Glutamatergic neuron (in vitro differentiated cells): ENCODE data around the gene ARRDC1. TPM values are rescaled to one million over a fixed set of nuclear protein-coding genes. Genes with fewer than 3 reads are reported as not detected.
"Not testable (repeated sequence)": the region's sequence is repeated elsewhere in the genome, so short reads cannot be mapped to it uniquely, and the experiment has no call there.

Source experiments
- DNase-seq: peaks from one replicate; pipeline ENCODE4 v3.0.0; 2022
- H3K27ac Mint-ChIP-seq: one replicate; pipeline ENCODE4 v1.8.0; 2020; ENCODE audit warnings: mild to moderate bottlenecking, mixed read lengths, inconsistent platforms; ENCODE audit not compliant: unreplicated experiment
- H3K27me3 Mint-ChIP-seq: one replicate; pipeline ENCODE4 v1.8.0; 2020; ENCODE audit warnings: mild to moderate bottlenecking, moderate library complexity, mixed read lengths, inconsistent platforms; ENCODE audit not compliant: unreplicated experiment
- H3K36me3 Mint-ChIP-seq: one replicate; pipeline ENCODE4 v1.8.0; 2020; ENCODE audit warnings: mild to moderate bottlenecking, mixed read lengths, inconsistent platforms; ENCODE audit not compliant: unreplicated experiment
- H3K4me1 Mint-ChIP-seq: one replicate; pipeline ENCODE4 v1.8.0; 2020; ENCODE audit warnings: mild to moderate bottlenecking, low read depth, mixed read lengths, inconsistent platforms; ENCODE audit not compliant: unreplicated experiment
- H3K4me3 Mint-ChIP-seq: one replicate; pipeline ENCODE4 v1.8.0; 2020; ENCODE audit warnings: mild to moderate bottlenecking, mixed read lengths, inconsistent platforms; ENCODE audit not compliant: unreplicated experiment
- H3K9me3 Mint-ChIP-seq: one replicate; pipeline ENCODE4 v1.8.0; 2020; ENCODE audit warnings: mild to moderate bottlenecking, moderate library complexity, mixed read lengths, inconsistent platforms; ENCODE audit not compliant: unreplicated experiment
- total RNA-seq: library from RNA; stranded (reverse); fragmentation: NEBNext Ultra II Directional; extraction: Animal tissue kit (Norgen Biotek cat#: 25700); gene quantifications from one replicate; pipeline ENCODE4 v1.2.1, GENCODE V29; 2021; ENCODE audit not compliant: unreplicated experiment
- TF ChIP-seq, protein P1 (sequence below): fragments of 200-600 bp; sonication (generic); IDR thresholded peaks from one replicate; pipeline ENCODE4 v1.5.0; 2021; ENCODE audit not compliant: partially characterized antibody, unreplicated experiment

ARRDC1 gene
- total RNA-seq, 1 donor from 2014 or later = 22.5 TPM

DNA sequence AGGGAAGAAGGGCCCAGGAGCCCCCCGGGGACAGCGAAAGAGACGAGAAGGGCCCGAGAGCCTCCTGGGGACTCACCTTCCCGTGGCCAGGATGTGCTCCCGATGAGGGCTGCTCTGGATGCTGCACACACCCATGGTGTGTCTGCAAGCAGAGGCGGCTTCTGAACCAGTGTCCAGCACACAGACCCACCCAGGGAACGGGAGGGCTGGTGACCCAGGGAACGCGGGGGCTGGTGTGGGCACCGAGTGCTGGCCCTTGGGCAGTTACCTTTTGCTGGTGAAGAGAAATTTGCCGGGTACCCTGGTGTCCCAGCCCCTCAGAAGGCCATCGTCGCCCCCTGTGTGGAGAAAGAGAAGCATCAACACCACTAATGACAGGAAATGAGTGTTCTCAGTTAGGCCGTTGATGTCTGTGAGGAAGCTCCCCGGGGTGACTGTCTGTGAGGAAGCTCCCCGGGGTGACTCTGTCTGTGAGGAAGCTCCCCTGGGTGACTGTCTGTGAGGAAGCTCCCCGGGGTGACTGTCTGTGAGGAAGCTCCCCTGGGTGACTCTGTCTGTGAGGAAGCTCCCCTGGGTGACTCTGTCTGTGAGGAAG lies 40.6 kb upstream of the ARRDC1 start:
- no peak overlapping the region for H3K27ac Mint-ChIP-seq
- DNase-seq = no peak
- peaks cover 5% of the 10 kb centered on the region for H3K27me3 Mint-ChIP-seq
- TF ChIP-seq, protein P1, sequence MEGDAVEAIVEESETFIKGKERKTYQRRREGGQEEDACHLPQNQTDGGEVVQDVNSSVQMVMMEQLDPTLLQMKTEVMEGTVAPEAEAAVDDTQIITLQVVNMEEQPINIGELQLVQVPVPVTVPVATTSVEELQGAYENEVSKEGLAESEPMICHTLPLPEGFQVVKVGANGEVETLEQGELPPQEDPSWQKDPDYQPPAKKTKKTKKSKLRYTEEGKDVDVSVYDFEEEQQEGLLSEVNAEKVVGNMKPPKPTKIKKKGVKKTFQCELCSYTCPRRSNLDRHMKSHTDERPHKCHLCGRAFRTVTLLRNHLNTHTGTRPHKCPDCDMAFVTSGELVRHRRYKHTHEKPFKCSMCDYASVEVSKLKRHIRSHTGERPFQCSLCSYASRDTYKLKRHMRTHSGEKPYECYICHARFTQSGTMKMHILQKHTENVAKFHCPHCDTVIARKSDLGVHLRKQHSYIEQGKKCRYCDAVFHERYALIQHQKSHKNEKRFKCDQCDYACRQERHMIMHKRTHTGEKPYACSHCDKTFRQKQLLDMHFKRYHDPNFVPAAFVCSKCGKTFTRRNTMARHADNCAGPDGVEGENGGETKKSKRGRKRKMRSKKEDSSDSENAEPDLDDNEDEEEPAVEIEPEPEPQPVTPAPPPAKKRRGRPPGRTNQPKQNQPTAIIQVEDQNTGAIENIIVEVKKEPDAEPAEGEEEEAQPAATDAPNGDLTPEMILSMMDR = no peak
- H3K4me1 Mint-ChIP-seq = peaks cover 3% of the 10 kb centered on the region
- no peak overlapping the region for H3K4me3 Mint-ChIP-seq
- peaks cover 1% of the 10 kb centered on the region for H3K9me3 Mint-ChIP-seq
- peaks cover 3% of the 10 kb centered on the region for H3K36me3 Mint-ChIP-seq

DNA sequence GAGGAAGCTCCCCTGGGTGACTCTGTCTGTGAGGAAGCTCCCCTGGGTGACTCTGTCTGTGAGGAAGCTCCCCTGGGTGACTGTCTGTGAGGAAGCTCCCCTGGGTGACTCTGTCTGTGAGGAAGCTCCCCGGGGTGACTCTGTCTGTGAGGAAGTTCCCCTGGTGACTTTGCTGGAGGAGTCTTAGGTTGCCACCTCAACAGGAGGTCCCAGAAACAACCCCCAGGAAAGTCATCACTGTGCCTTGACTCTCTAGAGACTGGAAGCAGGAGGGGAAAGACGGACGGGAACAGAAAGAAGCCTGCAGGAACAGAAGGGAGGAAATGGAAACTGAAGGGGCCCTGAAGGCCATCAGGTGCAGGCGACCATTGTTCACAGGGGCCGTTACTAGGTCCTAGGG lies 37.0 kb upstream of the ARRDC1 start:
- H3K27me3 Mint-ChIP-seq = peaks cover 11% of the 10 kb centered on the region
- not testable (repeated sequence) for H3K36me3 Mint-ChIP-seq, H3K27ac Mint-ChIP-seq, DNase-seq, H3K4me3 Mint-ChIP-seq, H3K4me1 Mint-ChIP-seq, H3K9me3 Mint-ChIP-seq

DNA sequence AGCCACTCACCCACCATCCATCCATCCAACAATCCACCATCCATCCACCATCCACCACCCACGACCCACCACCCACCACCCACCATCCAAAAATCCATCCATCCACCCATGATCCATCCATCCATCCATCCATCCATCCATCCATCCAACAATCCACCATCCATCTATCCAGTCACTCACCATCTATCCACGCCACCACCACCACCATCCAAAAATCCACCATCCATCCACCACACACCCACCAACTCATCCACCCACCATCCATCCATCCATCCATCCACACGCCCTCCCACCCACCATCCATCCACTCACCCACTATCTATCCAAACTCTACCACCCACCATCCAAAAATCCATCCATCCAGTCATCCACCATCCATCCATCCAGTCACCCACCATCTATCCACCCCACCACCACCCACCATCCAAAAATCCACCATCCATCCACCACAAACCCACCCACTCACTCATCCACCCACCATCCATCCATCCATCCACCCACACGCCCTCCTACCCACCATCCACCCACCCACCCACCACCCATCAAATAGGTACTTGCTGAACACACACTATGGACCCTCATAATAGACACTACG lies 35.8 kb upstream of the ARRDC1 start:
- no peak overlapping the region for H3K4me3 Mint-ChIP-seq
- H3K36me3 Mint-ChIP-seq = peaks cover 3% of the 10 kb centered on the region
- H3K27ac Mint-ChIP-seq = no peak overlapping the region
- TF ChIP-seq, protein P1 = no peak
- peaks cover 5% of the 10 kb centered on the region for H3K9me3 Mint-ChIP-seq
- H3K4me1 Mint-ChIP-seq = no peaks in the 10 kb centered on the region
- no peak for DNase-seq
- H3K27me3 Mint-ChIP-seq = peaks cover 7% of the 10 kb centered on the region

DNA sequence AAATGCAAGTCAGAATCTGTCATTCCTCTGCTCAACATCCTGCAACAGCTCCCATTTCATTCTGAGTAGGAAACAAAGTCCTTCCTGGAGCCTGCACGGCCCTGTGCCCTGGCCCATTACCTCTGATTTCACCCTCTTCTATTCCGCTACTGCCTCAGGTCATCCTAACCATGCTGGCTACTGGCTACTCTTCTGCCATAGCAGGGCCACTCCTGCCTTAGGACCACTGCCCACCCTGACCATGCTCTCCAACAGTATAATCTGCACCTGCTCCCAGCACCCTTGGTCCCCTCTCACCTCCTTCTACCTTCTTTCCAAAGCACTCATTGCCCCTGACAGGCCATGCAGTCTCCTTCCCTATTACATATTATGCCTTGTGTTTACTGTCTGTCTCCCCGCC lies 34.9 kb upstream of the ARRDC1 start:
- TF ChIP-seq, protein P1 = no peak
- Mint-ChIP-seq H3K27me3 (peaks cover 7% of the 10 kb centered on the region), H3K27ac (no peak overlapping the region), H3K4me3 (no peak overlapping the region), H3K36me3 (peaks cover 6% of the 10 kb centered on the region), H3K4me1 (peaks cover 7% of the 10 kb centered on the region), H3K9me3 (peaks cover 5% of the 10 kb centered on the region)
- DNase-seq = no peak

DNA sequence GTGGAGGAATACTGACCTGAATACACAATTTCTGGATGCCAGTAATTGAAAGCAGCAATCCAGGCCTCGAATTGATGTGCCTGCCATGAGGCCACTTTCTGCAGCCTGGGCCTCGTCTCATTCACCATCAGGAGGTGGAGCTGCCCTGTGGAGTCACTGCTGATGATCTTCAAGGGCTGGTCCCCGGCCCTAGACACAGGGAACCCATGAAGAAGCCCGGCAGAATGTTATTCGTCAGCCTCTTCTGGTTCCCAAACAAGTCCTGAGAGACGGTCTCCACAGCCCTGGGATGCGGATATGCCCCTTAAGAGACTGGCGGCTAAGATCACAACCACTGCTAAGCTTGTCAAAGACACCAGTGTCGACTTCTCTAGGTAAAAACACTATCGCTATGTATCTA lies 31.3 kb upstream of the ARRDC1 start:
- peaks cover 13% of the 10 kb centered on the region for H3K4me1 Mint-ChIP-seq
- no peak for DNase-seq
- TF ChIP-seq, protein P1 = no peak
- H3K27ac Mint-ChIP-seq = no peak overlapping the region
- peaks cover 7% of the 10 kb centered on the region for H3K9me3 Mint-ChIP-seq
- H3K4me3 Mint-ChIP-seq = no peak overlapping the region
- H3K27me3 Mint-ChIP-seq = peaks cover 7% of the 10 kb centered on the region
- peaks cover 8% of the 10 kb centered on the region for H3K36me3 Mint-ChIP-seq
